ENCODE data around the gene HAPSTR1. TPM values are rescaled to one million over a fixed set of nuclear protein-coding genes. Genes with fewer than 3 reads are reported as not detected.

HAPSTR1 gene
- total RNA-seq, 5 donors from 2014 or later (not counting 1 experiment from before 2014, with no cell fraction given) = 79.3 to 123 (median 87.1) TPM

DNA sequence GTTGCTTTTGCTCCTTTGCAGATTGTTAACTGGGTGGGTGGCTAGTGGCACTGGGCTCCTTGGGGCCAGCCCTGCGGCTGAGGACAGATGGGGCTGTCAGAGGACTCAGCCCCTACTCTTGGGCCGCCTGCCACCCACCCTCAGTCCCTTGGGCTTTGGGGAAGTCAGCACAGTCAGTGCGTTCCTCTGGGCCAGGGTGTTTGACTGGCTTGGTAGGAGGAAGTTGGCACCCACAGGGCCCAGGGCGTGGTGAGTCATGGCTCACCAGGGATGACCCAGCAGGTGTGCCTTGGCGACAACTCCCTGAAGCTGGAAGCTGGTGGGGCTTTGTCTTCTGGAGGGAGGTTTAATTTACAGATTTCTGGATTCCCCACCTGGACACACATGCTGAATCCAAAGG, 32.4 kb downstream of the HAPSTR1 start:
- Histone ChIP-seq H3K27ac (ENCODE audit: low read length) (no peak overlapping the region), H3K4me3 (ENCODE audit: control insufficient read depth in 1 of 2, extremely low read depth in 1 of 2, low read length in 1 of 2) (no peak overlapping the region), H3K4me1 (ENCODE audit: control insufficient read depth in 1 of 2, extremely low read depth in 1 of 2, insufficient read depth in 2 of 2, low read length in 2 of 2) (peaks cover 0 to 58% of the 10 kb centered on the region in 2 experiments), H3K27me3 (replicated peaks in 1 of 2; ENCODE audit: control insufficient read depth in 2 of 2, extremely low read depth in 1 of 2, insufficient read depth in 2 of 2, low read length in 1 of 2) (no peaks in the 10 kb centered on the region), H3K36me3 (ENCODE audit: control insufficient read depth in 2 of 2, extremely low read depth in 1 of 2, insufficient read depth in 1 of 2, low read length in 1 of 2) (peaks cover 11 to 27% of the 10 kb centered on the region in 2 donors), H3K9me3 (no peaks in the 10 kb centered on the region)
- Mint-ChIP-seq H3K9me3 (no peaks in the 10 kb centered on the region), H3K27me3 (no peaks in the 10 kb centered on the region), H3K4me1 (peaks cover 31 to 84% (median 66%) of the 10 kb centered on the region in 3 donors), H3K4me3 (no peak overlapping the region), H3K27ac (peak overlapping the region in 1 of 2 donors; percentile 27), H3K36me3 (peaks cover 15% of the 10 kb centered on the region)
- ATAC-seq (replicated peaks in 1 of 4) (no peak), DNase-seq (peak in 1 of 35 experiments; percentile 43)
- ChIA-PET CTCF (interaction anchor here in 1 of 2 donors (1.5 kb wide), 1 partner anchor 15 kb away, joined by 4 read pairs; no protein-coding TSS in a partner anchor), POLR2A (no interaction called here)
- 51% methylated on average over 4 of the region's 5 CpGs for WGBS (ENCODE audit: insufficient coverage)

- H3K27me3 ChIP-seq (replicated peaks in 1 of 2; ENCODE audit: control insufficient read depth in 2 of 2, extremely low read depth in 1 of 2, insufficient read depth in 2 of 2, low read length in 1 of 2) = no peaks in the 10 kb centered on the region
- peaks cover 31 to 80% (median 65%) of the 10 kb centered on the region in 3 donors for H3K4me1 Mint-ChIP-seq
- H3K4me3 Mint-ChIP-seq = no peak overlapping the region
- H3K27ac Mint-ChIP-seq = peak overlapping the region; percentile 28 to 44
- H3K36me3 ChIP-seq (ENCODE audit: control insufficient read depth in 2 of 2, extremely low read depth in 1 of 2, insufficient read depth in 1 of 2, low read length in 1 of 2) = peaks cover 11 to 22% of the 10 kb centered on the region in 2 donors
- POLR2A ChIA-PET = no interaction called here
- no peak overlapping the region for H3K4me3 ChIP-seq (ENCODE audit: control insufficient read depth in 1 of 2, extremely low read depth in 1 of 2, low read length in 1 of 2)
- peaks cover 0 to 58% of the 10 kb centered on the region in 2 experiments for H3K4me1 ChIP-seq (ENCODE audit: control insufficient read depth in 1 of 2, extremely low read depth in 1 of 2, insufficient read depth in 2 of 2, low read length in 2 of 2)
- CTCF ChIA-PET = interaction anchor here in 1 of 2 donors (1.5 kb wide), 1 partner anchor 14 kb away, joined by 4 read pairs; no protein-coding TSS in a partner anchor
- H3K9me3 Mint-ChIP-seq = no peaks in the 10 kb centered on the region
- DNase-seq (no peak), ATAC-seq (replicated peaks in 1 of 4) (no peak)
- H3K27ac ChIP-seq (ENCODE audit: low read length) = no peak overlapping the region
- 97% methylated on average over 5 of the region's 7 CpGs for WGBS (ENCODE audit: insufficient coverage)
- no peaks in the 10 kb centered on the region for H3K9me3 ChIP-seq
- H3K36me3 Mint-ChIP-seq = peaks cover 15% of the 10 kb centered on the region
- no peaks in the 10 kb centered on the region for H3K27me3 Mint-ChIP-seq
Observed at GRCh38 chr16:9124444-9124843, 33.0 kb downstream of the HAPSTR1 start.

GRCh38 chr16:9124908-9125584, 33.6 kb downstream of the HAPSTR1 start:
- H3K36me3 Mint-ChIP-seq = peaks cover 10% of the 10 kb centered on the region
- CTCF ChIA-PET = interaction anchor here in 1 of 2 donors (1.5 kb wide), 1 partner anchor 13 kb away, joined by 4 read pairs; no protein-coding TSS in a partner anchor
- POLR2A ChIA-PET = no interaction called here
- H3K9me3 Mint-ChIP-seq = no peaks in the 10 kb centered on the region
- no peaks in the 10 kb centered on the region for H3K27me3 Mint-ChIP-seq
- WGBS (ENCODE audit: insufficient coverage) = 93% methylated on average over 9 of the region's 12 CpGs
- Histone ChIP-seq H3K27ac (ENCODE audit: low read length) (no peak overlapping the region), H3K9me3 (no peaks in the 10 kb centered on the region), H3K27me3 (replicated peaks in 1 of 2; ENCODE audit: control insufficient read depth in 2 of 2, extremely low read depth in 1 of 2, insufficient read depth in 2 of 2, low read length in 1 of 2) (no peaks in the 10 kb centered on the region), H3K4me3 (ENCODE audit: control insufficient read depth in 1 of 2, extremely low read depth in 1 of 2, low read length in 1 of 2) (no peak overlapping the region), H3K4me1 (ENCODE audit: control insufficient read depth in 1 of 2, extremely low read depth in 1 of 2, insufficient read depth in 2 of 2, low read length in 2 of 2) (peaks cover 0 to 58% of the 10 kb centered on the region in 2 experiments), H3K36me3 (ENCODE audit: control insufficient read depth in 2 of 2, extremely low read depth in 1 of 2, insufficient read depth in 1 of 2, low read length in 1 of 2) (peaks cover 11 to 19% of the 10 kb centered on the region in 2 donors)
- DNase-seq (peak in 1 of 35 experiments; percentile 4), ATAC-seq (replicated peaks in 1 of 4) (no peak)
- H3K4me1 Mint-ChIP-seq = peaks cover 31 to 74% (median 60%) of the 10 kb centered on the region in 3 donors
- H3K4me3 Mint-ChIP-seq = peak overlapping the region in 1 of 3 donors; percentile 19
- peak overlapping the region; percentile 44 to 82 for H3K27ac Mint-ChIP-seq

DNA sequence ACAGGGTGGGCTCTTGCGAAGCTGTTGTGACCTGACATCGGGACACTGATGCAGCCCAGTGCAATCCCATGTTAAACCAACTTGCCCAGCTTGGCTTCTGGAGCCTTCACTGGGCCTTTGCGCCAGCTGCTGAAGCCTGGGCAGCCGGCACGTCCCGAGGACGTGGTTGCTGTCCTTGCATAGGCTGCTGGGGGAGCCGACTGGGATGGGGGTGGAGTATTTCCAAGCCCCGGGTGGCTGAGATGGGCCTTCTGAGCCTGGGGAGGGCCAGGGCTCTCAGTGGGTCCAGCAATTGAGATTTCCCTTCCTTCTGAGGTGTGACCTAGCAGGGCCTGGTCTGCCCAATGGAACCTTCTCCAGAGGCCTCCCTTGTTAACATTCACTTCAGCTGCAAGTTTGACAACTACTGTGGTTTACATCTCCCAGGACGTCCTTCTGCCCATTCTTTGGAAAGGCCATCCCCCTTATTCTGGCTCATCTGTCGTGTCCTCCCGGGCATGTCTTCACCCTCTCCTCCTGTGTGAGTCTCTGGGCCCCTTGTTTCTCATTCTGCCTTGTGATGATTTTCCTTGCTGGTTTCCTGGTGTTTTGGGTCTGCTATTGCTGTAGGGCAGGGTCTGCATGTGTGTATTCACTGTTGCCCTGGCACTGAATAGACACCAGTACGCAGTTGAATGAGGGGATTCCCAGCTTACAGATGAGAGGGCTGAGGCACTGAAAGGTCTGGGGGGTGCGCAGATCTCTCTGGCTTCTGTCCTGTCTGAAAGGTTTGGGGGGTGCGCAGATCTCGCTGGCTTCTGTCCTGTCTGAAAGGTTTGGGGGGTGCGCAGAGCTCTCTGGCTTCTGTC, 34.4 kb downstream of the HAPSTR1 start:
- H3K4me1 Mint-ChIP-seq = peaks cover 31 to 70% (median 58%) of the 10 kb centered on the region in 3 donors
- no peak overlapping the region for H3K4me3 Mint-ChIP-seq
- 92% methylated on average over 14 of the region's 17 CpGs for WGBS (ENCODE audit: insufficient coverage)
- ATAC-seq (replicated peaks in 1 of 4) = peak in 1 of 4 experiments; percentile 50
- H3K36me3 ChIP-seq (ENCODE audit: control insufficient read depth in 2 of 2, extremely low read depth in 1 of 2, insufficient read depth in 1 of 2, low read length in 1 of 2) = peaks cover 11 to 17% of the 10 kb centered on the region in 2 donors
- H3K27me3 Mint-ChIP-seq = no peaks in the 10 kb centered on the region
- peaks cover 7% of the 10 kb centered on the region for H3K36me3 Mint-ChIP-seq
- ChIA-PET POLR2A (no interaction called here), CTCF (interaction anchor here (0.6 to 1.5 kb wide), 2 partner anchors 13 to 128 kb away, joined by 4 read pairs; no protein-coding TSS in a partner anchor)
- no peaks in the 10 kb centered on the region for H3K9me3 ChIP-seq
- peak overlapping the region; percentile 44 to 70 for H3K27ac Mint-ChIP-seq
- H3K27ac ChIP-seq (ENCODE audit: low read length) = no peak overlapping the region
- DNase-seq = peak in 3 of 35 experiments; percentile 6 to 49 (median 13)
- no peaks in the 10 kb centered on the region for H3K27me3 ChIP-seq (replicated peaks in 1 of 2; ENCODE audit: control insufficient read depth in 2 of 2, extremely low read depth in 1 of 2, insufficient read depth in 2 of 2, low read length in 1 of 2)
- H3K4me1 ChIP-seq (ENCODE audit: control insufficient read depth in 1 of 2, extremely low read depth in 1 of 2, insufficient read depth in 2 of 2, low read length in 2 of 2) = peaks cover 0 to 58% of the 10 kb centered on the region in 2 experiments
- no peaks in the 10 kb centered on the region for H3K9me3 Mint-ChIP-seq
- H3K4me3 ChIP-seq (ENCODE audit: control insufficient read depth in 1 of 2, extremely low read depth in 1 of 2, low read length in 1 of 2) = no peak overlapping the region

DNA sequence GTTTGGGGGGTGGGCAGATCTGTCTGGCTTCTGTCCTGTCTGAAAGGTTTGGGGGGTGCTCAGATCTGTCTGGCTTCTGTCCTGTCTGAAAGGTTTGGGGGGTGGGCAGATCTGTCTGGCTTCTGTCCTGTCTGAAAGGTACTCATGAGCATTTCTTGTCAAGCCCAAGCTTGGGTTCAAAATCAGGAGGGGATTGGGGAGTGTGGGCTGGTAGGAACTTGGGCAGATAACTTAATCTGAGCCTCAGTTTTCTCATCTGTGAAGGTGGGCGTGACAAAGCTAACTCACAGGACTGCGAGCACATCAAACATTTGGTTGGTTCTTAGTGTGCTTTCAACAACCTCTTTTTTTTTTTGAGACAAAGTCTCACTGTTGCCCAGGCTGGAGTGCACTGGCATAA, 35.2 kb downstream of the HAPSTR1 start:
- Mint-ChIP-seq H3K4me1 (peaks cover 31 to 69% (median 58%) of the 10 kb centered on the region in 3 donors), H3K27me3 (no peaks in the 10 kb centered on the region), H3K27ac (peak overlapping the region; percentile 62 to 81), H3K4me3 (no peak overlapping the region), H3K9me3 (no peaks in the 10 kb centered on the region), H3K36me3 (peaks cover 7% of the 10 kb centered on the region)
- H3K4me3 ChIP-seq (ENCODE audit: control insufficient read depth in 1 of 2, extremely low read depth in 1 of 2, low read length in 1 of 2) = no peak overlapping the region
- WGBS (ENCODE audit: insufficient coverage) = 14% methylated on average over 1 of the region's 2 CpGs
- ChIA-PET POLR2A (no interaction called here), CTCF (interaction anchor here in 1 of 2 donors (0.6 kb wide), 1 partner anchor 129 kb away, joined by 4 read pairs; no protein-coding TSS in a partner anchor)
- H3K27me3 ChIP-seq (replicated peaks in 1 of 2; ENCODE audit: control insufficient read depth in 2 of 2, extremely low read depth in 1 of 2, insufficient read depth in 2 of 2, low read length in 1 of 2) = no peaks in the 10 kb centered on the region
- ATAC-seq (replicated peaks in 1 of 4) (no peak), DNase-seq (peak in 2 of 35 experiments; percentile 3 to 14)
- H3K27ac ChIP-seq (ENCODE audit: low read length) = no peak overlapping the region
- H3K36me3 ChIP-seq (ENCODE audit: control insufficient read depth in 2 of 2, extremely low read depth in 1 of 2, insufficient read depth in 1 of 2, low read length in 1 of 2) = peaks cover 11 to 14% of the 10 kb centered on the region in 2 donors
- no peaks in the 10 kb centered on the region for H3K9me3 ChIP-seq
- H3K4me1 ChIP-seq (ENCODE audit: control insufficient read depth in 1 of 2, extremely low read depth in 1 of 2, insufficient read depth in 2 of 2, low read length in 2 of 2) = peaks cover 0 to 58% of the 10 kb centered on the region in 2 experiments
